Kidney (tissue), 14 donors: ENCODE measurements around the gene PIK3CB. TPM values are rescaled to one million over a fixed set of nuclear protein-coding genes. Genes with fewer than 3 reads are reported as not detected.
"Not testable (repeated sequence)": the region's sequence is repeated elsewhere in the genome, so short reads cannot be mapped to it uniquely, and the experiment has no call there.

Experiments
- DNase-seq, 5 donors: peaks; one replicate each; pipeline ENCODE4 v3.0.0-alpha.2; 2013 to 2020
- FAIRE-seq: peaks from 2 replicates; lab custom pipeline; 2012; peaks lifted over from hg19 to GRCh38; lab: Jason Lieb, UNC
- H3K27ac ChIP-seq, 2 donors: one replicate each; pipeline ENCODE4 v1.7.0; 2013; ENCODE audit warnings: low read depth in 2 of 2, low read length in 2 of 2, inconsistent platforms in 1 of 2
- H3K27me3 ChIP-seq: one replicate; pipeline ENCODE4 v1.7.1; 2013; ENCODE audit warnings: low read length, inconsistent platforms; ENCODE audit not compliant: control insufficient read depth, insufficient read depth
- H3K36me3 ChIP-seq, 3 donors: one replicate each; pipeline versions ENCODE4 v1.7.0 to v1.7.1; 2013; ENCODE audit warnings: low read length in 3 of 3, control low read depth in 1 of 3, inconsistent platforms in 1 of 3; ENCODE audit not compliant: insufficient read depth in 3 of 3, control insufficient read depth in 2 of 3
- H3K4me1 ChIP-seq, 3 donors: one replicate each; pipeline versions ENCODE4 v1.7.0 to v1.7.1; 2013; ENCODE audit warnings: low read length in 3 of 3, inconsistent platforms in 1 of 3, low read depth in 1 of 3; ENCODE audit not compliant: control insufficient read depth in 2 of 3, insufficient read depth in 2 of 3
- H3K4me3 ChIP-seq, 3 donors: one replicate each; pipeline versions ENCODE4 v1.7.0 to v1.8.1; 2013; ENCODE audit warnings: low read length in 3 of 3, control low read depth in 1 of 3, inconsistent platforms in 1 of 3
- H3K9ac ChIP-seq, 3 donors: one replicate each; pipeline versions ENCODE4 v1.7.0 to v1.7.1; 2013; ENCODE audit warnings: low read length in 3 of 3, control low read depth in 1 of 3, inconsistent platforms in 1 of 3
- H3K9me3 ChIP-seq, 3 donors: one replicate each; pipeline versions ENCODE4 v1.7.0 to v1.7.1; 2013; ENCODE audit warnings: low read length in 3 of 3, control low read depth in 1 of 3, inconsistent platforms in 1 of 3; ENCODE audit not compliant: control insufficient read depth in 2 of 3, insufficient read depth in 1 of 3
- CTCF ChIP-seq: IDR thresholded peaks from 3 replicates; pipeline ENCODE4 v1.5.1; 2012; ENCODE audit warnings: mild to moderate bottlenecking, moderate library complexity, borderline replicate concordance; ENCODE audit not compliant: insufficient read depth; ENCODE audit errors: extremely low read depth
- intact Hi-C: fragments of 100-400 bp; cut with DNase I; formaldehyde crosslinking; loops from one replicate; pipeline ENCODE4 v1.11.1; 2022
- polyA plus RNA-seq: library from polyadenylated mRNA; stranded (reverse); fragments of 350-450 nt; fragmentation: Illumina TruSeq; extraction: RNeasy Lipid Tissue Mini Kit (QIAGEN cat#74804); gene quantifications from one replicate; pipeline ENCODE4 v1.2.3, GENCODE V29; 2014; ENCODE audit warnings: low read depth, low replicate concordance; ENCODE audit not compliant: insufficient read depth
- total RNA-seq: library from RNA; stranded (reverse); fragmentation: NEBNext Ultra II Directional; extraction: Animal tissue kit (Norgen Biotek cat#: 25700); gene quantifications from one replicate; pipeline ENCODE4 v1.2.1, GENCODE V29; 2021
- donor health status: control.
- donor health status: control.
- donor health status: control.
- donor health status: control.
- donor health status: control.
- donor health status: DM: yes; HTN: yes; CAD: no.
- donor health status: Normal renal cell carcinoma (clear cell type).

Gene PIK3CB
- total and polyA plus RNA-seq, 2 donors from 2014 or later: 20.1 to 48.0 TPM

- intact Hi-C loops: no loop called here
- no peaks in the 10 kb centered on the region for H3K9me3 ChIP-seq
- FAIRE-seq (no peak), DNase-seq (no peak)
- H3K9ac ChIP-seq: no peak overlapping the region
- H3K4me1 ChIP-seq: peaks cover 0 to 21% (median 8%) of the 10 kb centered on the region in 3 donors
- no peak overlapping the region for H3K27ac ChIP-seq
- H3K4me3 ChIP-seq: no peak overlapping the region
- H3K36me3 ChIP-seq: no peaks in the 10 kb centered on the region
- no peak for TF ChIP-seq CTCF
- no peaks in the 10 kb centered on the region for H3K27me3 ChIP-seq
These were observed 7.5 kb downstream of the PIK3CB start for GRCh38 chr3:138827222-138827621.

- no peak overlapping the region for H3K9ac ChIP-seq
- intact Hi-C loops: no loop called here
- no peaks in the 10 kb centered on the region for H3K27me3 ChIP-seq
- H3K27ac ChIP-seq: peak overlapping the region in 1 of 2 donors; percentile 38
- H3K4me1 ChIP-seq: peaks cover 0 to 27% (median 8%) of the 10 kb centered on the region in 3 donors
- DNase-seq: no peak
- no peaks in the 10 kb centered on the region for H3K36me3 ChIP-seq
- no peak overlapping the region for H3K4me3 ChIP-seq
- TF ChIP-seq CTCF: no peak
- no peaks in the 10 kb centered on the region for H3K9me3 ChIP-seq
- FAIRE-seq: no peak
These were observed 9.4 kb downstream of the PIK3CB start for GRCh38 chr3:138825336-138825735.

DNA sequence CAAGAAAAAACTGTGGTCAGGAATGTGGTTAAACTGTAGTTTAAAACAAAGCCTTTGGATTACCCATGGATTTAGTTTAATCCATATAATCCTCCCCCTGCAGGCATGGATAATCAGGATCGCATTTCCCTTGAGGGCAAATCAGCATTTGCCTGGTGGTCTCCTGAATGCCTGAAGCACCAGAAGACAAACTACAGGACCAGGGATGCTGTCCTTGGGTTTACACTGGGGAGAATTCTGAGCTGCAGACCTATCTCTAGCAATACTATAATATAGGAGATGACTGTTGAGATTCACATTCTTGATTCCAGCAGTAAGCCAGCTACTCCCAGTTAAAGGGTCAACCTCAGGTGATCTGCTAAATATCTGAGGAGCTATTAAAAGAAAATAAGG lies 10.6 kb downstream of the PIK3CB start:
- peak overlapping the region; percentile 61 to 82 for H3K27ac ChIP-seq
- TF ChIP-seq CTCF: no peak

DNA sequence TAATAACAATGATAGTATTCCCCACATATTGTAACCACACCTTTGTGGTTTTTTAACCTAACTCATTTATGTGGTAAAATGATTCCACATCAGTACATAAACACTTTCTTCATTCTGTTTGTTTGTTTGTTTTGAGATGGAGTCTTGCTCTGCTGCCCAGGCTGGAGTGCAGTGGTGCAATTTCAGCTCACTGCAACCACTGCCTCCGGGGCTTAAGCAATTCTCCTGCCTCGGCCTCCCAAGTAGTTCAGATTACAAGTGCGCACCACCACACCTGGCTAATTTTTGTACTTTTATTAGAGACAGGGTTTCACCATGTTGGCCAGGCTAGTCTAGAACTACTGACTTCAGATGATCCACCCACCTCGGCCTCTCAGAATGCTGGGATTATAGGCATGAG lies 14.3 kb downstream of the PIK3CB start:
- H3K9me3 ChIP-seq, H3K4me3 ChIP-seq, DNase-seq, H3K36me3 ChIP-seq, H3K27me3 ChIP-seq, FAIRE-seq, H3K27ac ChIP-seq, H3K9ac ChIP-seq, intact Hi-C loops: not testable (repeated sequence)
- peaks cover 0 to 15% (median 9%) of the 10 kb centered on the region in 3 donors for H3K4me1 ChIP-seq

More for the DNA sequence above, 10.6 kb downstream of the PIK3CB start:
- Histone ChIP-seq H3K9ac (no peak overlapping the region), H3K4me3 (no peak overlapping the region), H3K27me3 (no peaks in the 10 kb centered on the region), H3K9me3 (no peaks in the 10 kb centered on the region), H3K4me1 (peaks cover 0 to 27% (median 8%) of the 10 kb centered on the region in 3 donors), H3K36me3 (no peaks in the 10 kb centered on the region)
- FAIRE-seq (no peak), DNase-seq (peak in 1 of 5 donors; percentile 16)
- intact Hi-C loops: no loop called here
